Right ventricle myocardium inferior (tissue), 1 donor: ENCODE measurements around the gene GPC5. TPM values are rescaled to one million over a fixed set of nuclear protein-coding genes. Genes with fewer than 3 reads are reported as not detected.
"Not testable (repeated sequence)": the region's sequence is repeated elsewhere in the genome, so short reads cannot be mapped to it uniquely, and the experiment has no call there.

ENCODE experiments used
- ATAC-seq: fragments of 200-7000 bp; cut with Tn5 transposase; one replicate; pipeline ENCODE4 v1.9.1; 2020; ENCODE audit warnings: mild to moderate bottlenecking, moderate library complexity
- DNase-seq: peaks from one replicate; pipeline ENCODE4 v3.0.0; 2021; ENCODE audit errors: missing footprints
- intact Hi-C: fragments of 100-400 bp; cut with DNase I; formaldehyde crosslinking; loops from one replicate; pipeline ENCODE4 v1.11.0; 2022
- total RNA-seq: library from RNA; stranded (reverse); fragmentation: NEBNext Ultra II Directional; extraction: Animal tissue kit (Norgen Biotek cat#: 25700); gene quantifications from one replicate; pipeline ENCODE4 v1.2.1, GENCODE V29; 2021
- donor health status: DM: no; HTN: yes; CAD: no; lungs with severe emphysema.

Gene GPC5
- total RNA-seq, 1 donor from 2014 or later, result 1.8 TPM

DNA sequence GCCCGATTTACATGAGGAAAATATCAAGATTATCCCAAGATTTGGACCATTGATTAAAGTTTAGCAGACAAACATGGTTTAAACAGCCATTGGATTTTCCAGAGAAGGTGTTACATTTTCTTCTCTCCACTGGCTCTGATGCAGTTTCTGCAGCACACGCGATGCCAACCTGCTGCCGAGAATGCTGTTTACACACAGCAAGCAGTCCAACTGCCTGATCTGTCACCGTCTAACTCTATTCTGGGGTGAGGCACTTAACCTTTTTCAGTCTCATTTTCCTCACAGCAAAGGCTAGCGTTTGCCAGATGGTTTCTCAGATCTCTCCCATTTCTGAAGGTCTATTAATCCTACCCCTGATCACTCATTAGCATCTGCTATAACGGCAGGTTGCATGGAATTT, 1064.7 kb downstream of the GPC5 start:
- ATAC-seq (no peak), DNase-seq (no peak)
- intact Hi-C loops, result no loop called here

DNA sequence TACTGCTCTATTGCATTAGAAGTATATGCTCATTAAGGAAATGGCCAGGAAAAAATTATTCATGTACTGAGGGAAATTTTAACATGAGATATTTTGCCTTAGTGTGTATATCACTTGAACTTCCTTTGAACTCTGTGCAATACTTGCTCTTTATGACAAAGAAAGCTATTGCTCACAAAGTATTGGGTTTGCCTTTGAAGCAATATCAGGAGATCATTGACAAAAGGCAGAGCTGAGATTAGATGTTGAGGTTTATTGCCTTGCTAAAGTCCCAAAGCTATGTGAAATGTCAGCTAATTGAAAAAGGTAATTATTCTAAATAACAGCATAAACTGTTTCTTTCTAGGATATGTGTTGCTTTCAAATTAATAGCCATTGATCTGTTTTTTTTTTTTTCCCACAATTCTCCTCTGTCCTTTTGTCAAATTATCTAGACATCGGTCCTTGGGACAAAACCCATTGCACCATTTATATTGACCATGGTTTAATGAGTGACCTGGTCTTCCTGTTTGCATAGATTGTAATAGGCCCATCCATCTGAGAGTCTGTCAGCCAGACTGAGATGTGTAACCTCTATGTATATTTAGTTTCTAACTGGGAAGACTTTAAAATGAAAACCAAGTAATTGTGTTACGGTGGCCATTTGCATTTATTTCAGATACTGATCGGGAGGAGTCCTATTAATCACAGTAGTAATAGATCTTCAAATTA, 1075.5 kb downstream of the GPC5 start:
- intact Hi-C loops, result no loop called here
- ATAC-seq, result no peak
- no peak for DNase-seq

DNA sequence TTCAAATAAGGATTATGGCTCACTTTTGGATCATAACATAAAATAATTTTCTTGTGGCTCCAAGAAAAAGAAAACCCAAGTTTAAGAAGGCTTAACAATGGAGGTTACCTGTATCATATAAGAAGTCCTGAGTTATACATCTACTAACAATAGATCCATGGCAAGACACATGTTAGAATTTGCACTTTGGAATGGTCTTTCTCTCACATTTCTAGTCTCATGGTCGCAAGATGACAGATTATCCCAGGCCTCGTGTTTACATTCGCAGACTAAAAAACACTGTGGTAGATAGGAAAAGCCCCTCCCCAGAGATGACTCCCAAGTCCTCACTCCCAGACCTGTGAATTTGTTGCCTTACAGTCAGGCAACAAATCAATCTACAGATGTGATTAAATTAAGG, 1082.0 kb downstream of the GPC5 start:
- intact Hi-C loops, result no loop called here
- DNase-seq (no peak), ATAC-seq (no peak)

DNA sequence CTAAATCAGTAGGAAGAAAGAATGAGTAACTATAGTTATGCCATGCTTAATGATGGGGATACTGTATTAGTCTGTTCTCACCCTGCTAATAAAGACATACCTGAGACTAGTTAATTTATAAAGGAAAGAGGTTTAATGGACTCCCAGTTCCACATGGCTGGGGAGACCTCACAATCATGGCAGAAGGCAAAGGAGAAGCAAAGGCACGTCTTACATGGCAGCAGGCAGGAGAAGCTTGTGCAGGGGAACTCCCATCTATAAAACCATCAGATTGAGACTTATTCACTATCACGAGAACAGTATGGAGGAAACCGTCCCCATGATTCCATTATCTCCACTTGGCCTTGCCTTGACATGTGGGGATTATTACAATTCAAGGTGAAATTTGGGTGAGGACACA, 1084.4 kb downstream of the GPC5 start:
- intact Hi-C loops, ATAC-seq, DNase-seq: not testable (repeated sequence)

GRCh38 chr13:92483894-92484293, 1085.5 kb downstream of the GPC5 start:
- no peak for ATAC-seq
- intact Hi-C loops, result no loop called here
- DNase-seq, result no peak

DNA sequence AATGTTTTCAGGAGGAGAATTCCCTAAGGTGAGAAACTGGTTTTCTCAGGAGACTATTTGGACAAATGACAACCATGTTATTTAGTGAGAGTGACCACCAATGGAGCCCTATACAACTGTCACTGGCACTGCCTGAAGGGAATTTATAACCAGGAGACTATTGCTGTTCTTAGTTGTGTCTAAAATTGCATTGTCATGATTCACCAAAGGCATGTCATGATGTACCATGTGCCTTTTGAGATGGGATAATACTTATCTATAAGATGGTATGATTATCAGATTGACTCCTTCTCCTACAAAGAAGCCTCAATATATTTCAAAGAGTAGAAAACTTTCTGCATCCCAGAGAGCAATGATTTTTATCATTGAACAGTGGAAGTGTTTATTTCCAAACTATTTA, 1088.8 kb downstream of the GPC5 start:
- intact Hi-C loops, result no loop called here
- ATAC-seq (no peak), DNase-seq (no peak)

DNA sequence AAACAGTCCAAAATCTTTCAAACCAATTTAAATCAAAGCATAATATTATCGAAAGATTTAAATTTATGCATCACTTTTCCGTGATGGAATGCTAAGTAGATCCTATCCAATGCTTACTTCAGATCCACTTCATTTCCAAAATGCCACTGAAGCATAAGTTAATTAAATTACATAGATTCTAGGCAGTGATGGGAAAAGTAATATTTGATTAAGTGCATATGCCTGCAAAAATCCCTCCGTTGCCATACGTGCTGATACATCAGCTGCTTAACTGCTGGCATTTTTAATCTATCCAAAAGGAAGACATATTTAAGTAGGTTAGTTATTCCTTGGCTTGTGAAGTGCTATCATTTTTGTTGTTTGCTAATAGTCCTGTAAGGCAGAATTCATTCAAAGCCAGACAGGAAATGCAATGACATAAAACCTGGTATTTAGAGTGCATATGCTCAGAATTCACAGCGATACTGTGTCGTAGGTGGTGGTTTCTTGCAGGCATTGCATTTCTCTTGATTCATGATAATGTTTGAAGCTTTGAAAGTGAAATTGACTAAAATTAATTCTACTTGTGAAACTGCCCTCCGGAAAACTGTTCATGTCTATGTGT, 1089.9 kb downstream of the GPC5 start:
- intact Hi-C loops, result no loop called here
- ATAC-seq, result no peak
- DNase-seq, result no peak

DNA sequence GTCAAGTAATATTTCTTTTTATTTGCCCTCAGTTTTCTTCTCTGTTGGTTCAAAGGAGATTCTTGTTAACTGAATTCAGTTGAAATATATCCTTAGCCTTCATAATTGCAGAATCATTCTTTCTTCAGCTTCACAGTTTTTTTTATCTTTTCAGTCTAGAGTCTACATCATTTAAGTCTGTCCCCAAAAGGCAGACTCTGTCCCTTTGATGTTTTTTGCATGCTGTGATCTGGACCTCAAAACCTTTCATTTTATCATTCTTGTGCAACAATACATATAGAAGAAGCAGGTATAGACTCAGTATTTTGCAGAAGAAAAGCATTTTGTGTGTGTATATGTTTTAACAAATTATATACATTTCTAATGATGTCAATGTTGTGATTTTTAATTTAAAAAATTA, 1093.4 kb downstream of the GPC5 start:
- no peak for ATAC-seq

GRCh38 chr13:92494915-92495314, 1096.5 kb downstream of the GPC5 start:
- DNase-seq (no peak), ATAC-seq (no peak)
- intact Hi-C loops, result no loop called here

More for the DNA sequence above, 1093.4 kb downstream of the GPC5 start:
- DNase-seq, result no peak
- intact Hi-C loops, result no loop called here

GRCh38 chr13:92500192-92500591, 1101.8 kb downstream of the GPC5 start:
- intact Hi-C loops, result no loop called here
- ATAC-seq (no peak), DNase-seq (no peak)

- ATAC-seq (no peak), DNase-seq (no peak)
- intact Hi-C loops, result no loop called here
Measured at GRCh38 chr13:92510416-92510815, 1112.0 kb downstream of the GPC5 start.

DNA sequence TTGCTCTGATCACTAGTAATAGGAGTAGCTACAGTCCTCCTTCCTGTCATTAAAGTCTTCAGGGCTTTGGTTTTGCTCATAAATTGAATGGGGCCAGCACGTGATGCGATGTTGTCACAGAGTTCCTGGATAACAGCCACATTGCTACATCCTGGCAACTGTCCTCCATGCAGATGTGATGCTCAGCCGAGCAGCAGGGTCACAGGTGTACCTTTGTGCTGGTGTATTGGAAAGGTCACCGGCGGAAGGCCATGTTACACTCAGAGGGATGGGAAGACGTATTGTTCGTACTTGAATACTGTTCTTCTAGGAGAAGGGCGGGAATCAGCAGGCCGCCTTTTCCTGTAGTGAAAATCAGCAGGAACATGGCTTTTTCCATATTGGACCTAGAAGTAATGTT, 1114.4 kb downstream of the GPC5 start:
- DNase-seq (peak; percentile 63), ATAC-seq (no peak)
- intact Hi-C loops, result no loop called here

DNA sequence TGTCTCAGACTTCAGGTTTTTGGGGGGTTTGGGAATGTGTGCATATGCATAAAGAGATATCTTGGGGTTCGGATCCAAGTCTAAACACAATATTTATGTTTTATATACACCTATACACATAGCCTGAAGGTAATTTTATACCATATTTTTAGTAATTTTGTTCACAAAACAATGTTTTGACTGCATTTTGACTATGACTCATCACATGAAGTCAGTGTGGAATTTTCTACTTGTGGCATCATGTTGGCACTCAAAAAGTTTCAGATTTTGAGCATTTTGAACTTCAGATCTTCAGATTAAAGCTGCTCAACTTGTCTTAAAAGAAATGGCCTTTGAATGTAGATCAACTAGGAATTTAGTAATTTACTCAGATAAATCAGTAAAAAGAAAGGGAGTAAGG, 1115.3 kb downstream of the GPC5 start:
- intact Hi-C loops, result no loop called here
- DNase-seq (no peak), ATAC-seq (no peak)

DNA sequence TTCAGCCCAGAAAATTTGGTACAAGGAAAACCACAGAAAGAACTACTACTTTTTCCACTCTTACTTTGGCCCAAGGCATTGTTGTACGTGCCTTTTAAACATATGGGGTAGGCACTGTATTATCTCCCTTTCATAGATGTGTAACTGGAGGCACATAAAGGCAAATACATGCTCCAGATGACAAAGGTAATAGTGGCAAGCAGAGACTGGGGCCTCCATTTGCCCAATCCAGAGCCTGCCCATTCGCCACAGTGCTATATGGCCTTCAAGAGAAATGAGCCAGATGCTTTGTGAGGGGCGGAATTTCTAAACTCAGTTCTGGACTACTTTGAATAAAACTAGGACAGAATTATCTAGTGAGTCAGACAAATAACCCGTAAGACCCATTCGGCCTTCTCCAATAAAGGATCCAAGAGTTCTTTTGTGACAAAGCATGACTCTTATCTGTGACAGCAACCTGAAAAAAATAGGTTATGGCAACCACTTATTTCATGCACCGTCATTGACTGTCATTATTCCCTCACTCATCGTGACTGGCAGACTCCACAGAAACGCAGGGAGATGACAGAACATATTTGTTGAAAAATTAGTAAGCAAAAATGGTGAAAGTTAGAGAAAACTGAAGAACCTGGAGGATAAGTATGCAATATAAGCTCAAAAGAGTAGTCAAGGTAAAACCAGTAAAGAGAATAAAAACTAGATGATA, 1116.2 kb downstream of the GPC5 start:
- no peak for DNase-seq
- ATAC-seq, result no peak
- intact Hi-C loops, result no loop called here

- intact Hi-C loops, DNase-seq, ATAC-seq: not testable (repeated sequence)
Measured at GRCh38 chr13:92516878-92517277, 1118.5 kb downstream of the GPC5 start.

DNA sequence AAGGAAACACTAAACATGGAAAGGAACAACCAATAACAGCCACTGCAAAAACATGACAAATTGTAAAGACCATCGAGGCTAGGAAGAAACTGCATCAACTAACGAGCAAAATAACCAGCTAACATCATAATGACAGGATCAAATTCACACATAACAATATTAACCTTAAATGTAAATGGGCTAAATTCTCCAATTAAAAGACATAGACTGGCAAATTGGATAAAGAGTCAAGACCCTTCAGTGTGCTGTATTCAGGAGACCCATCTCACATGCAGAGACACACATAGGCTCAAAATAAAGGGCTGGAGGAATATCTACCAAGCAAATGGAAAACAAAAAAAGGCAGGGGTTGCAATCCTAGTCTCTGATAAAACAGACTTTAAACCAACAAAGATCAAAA, 1120.2 kb downstream of the GPC5 start:
- intact Hi-C loops, ATAC-seq, DNase-seq: not testable (repeated sequence)

DNA sequence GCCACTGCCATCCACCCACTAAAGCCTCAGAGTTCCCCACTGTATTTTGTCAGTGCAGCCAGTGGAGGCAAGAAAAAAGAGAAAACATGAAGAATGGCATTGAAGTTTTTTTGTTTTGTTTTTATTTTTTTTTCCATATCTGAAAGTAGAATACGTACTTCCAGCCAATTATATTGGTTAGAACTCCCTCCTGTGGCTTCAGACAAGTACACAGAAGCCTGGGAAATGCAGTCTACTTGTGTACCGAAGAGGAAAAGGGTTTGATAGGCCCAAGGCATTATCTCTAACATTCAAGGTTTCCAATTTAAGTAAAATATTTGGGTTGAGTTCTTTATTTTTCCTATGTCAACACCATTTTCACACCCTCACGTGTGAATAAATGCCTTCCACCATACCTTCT, 1131.9 kb downstream of the GPC5 start:
- ATAC-seq, result no peak

DNA sequence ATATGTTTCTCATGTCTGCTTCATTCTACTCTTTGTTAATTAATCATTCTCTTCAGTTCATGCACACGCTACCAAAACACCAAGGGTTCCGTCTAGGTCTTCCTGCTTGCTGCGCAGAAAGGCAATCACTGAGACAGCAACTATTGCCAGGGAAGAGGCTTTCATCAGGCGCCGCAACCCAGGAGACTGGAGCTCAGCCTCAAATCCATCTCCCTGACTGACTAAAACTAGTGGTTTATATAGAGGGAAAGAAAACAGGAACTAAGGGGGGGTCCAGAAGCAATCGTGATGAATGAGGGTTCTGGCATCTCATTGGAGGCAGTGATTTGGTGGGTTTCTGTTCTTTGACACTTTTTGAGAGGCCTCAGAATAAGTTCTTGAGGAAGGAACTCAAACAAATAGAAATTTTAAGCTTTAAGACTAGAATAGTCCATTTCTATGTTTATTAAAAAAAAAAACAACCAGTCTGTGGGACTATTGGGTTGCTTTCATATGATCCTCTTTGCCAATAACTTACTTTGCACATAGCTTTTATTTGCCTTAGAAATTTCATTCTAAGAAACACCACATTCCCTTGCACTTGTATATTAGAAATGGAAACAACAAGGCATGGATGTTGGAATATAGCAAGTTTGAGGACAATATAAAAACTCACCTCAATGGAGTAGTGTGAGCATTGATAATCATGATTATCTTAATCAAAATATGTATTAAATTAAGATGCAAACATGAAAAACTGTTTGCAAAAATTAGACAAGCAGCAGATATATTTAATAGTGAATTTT, 1137.0 kb downstream of the GPC5 start:
- intact Hi-C loops, result no loop called here

More for the DNA sequence above, 1131.9 kb downstream of the GPC5 start:
- intact Hi-C loops, result no loop called here
- DNase-seq, result no peak

GRCh38 chr13:92537471-92537870, 1139.0 kb downstream of the GPC5 start:
- intact Hi-C loops, result no loop called here
- no peak for ATAC-seq

More for the DNA sequence above, 1137.0 kb downstream of the GPC5 start:
- DNase-seq (no peak), ATAC-seq (no peak)

More at GRCh38 chr13:92537471-92537870, 1139.0 kb downstream of the GPC5 start:
- DNase-seq, result no peak
